GM12878 (cell line): ENCODE measurements around the gene ADSL. TPM values are rescaled to one million over a fixed set of nuclear protein-coding genes. Genes with fewer than 3 reads are reported as not detected.

Experiments
- BRCA1 ChIP-seq: IDR thresholded peaks from 2 replicates; pipeline ENCODE4 v1.6.1; 2011; ENCODE audit warnings: low read depth, low read length, improper control_type of control experiment
- CEBPB ChIP-seq, 2 experiments: fragments of 150-350 bp in 1 of 2; IDR thresholded peaks; 2 replicates each; pipeline ENCODE4 v1.6.1; 2012 to 2014; ENCODE audit warnings: low read depth in 2 of 2, low read length in 2 of 2, borderline replicate concordance in 1 of 2, inconsistent platforms in 1 of 2
- CUX1 ChIP-seq: IDR thresholded peaks from 2 replicates; pipeline ENCODE4 v1.6.1; 2012; ENCODE audit warnings: improper control_type of control experiment, low read depth, low read length; ENCODE audit not compliant: insufficient replicate concordance
- GATAD2B ChIP-seq: fragments of 450-650 bp; conservative IDR thresholded peaks from 2 replicates; pipeline ENCODE4 v1.6.1; 2017; ENCODE audit warnings: low read depth, mild to moderate bottlenecking, moderate library complexity
- HDAC6 ChIP-seq: fragments of 200-600 bp; sonication (generic); IDR thresholded peaks from one replicate; pipeline ENCODE4 v1.8.0; 2017; ENCODE audit warnings: antibody characterized with exemption; ENCODE audit not compliant: unreplicated experiment
- MLLT1 ChIP-seq: fragments of 450-650 bp; IDR thresholded peaks from 2 replicates; pipeline ENCODE4 v1.6.1; 2016; ENCODE audit warnings: mild to moderate bottlenecking
- NKRF ChIP-seq: fragments of 450-650 bp; conservative IDR thresholded peaks from 2 replicates; pipeline ENCODE4 v1.6.1; 2017; ENCODE audit warnings: mild to moderate bottlenecking, moderate library complexity
- NR2C2 ChIP-seq: IDR thresholded peaks from 2 replicates; pipeline ENCODE4 v1.6.1; 2011; ENCODE audit warnings: borderline replicate concordance, low read depth; ENCODE audit not compliant: control insufficient read depth, insufficient read length
- PBX3 ChIP-seq: IDR thresholded peaks from 2 replicates; pipeline ENCODE4 v1.6.1; 2011; ENCODE audit warnings: mild to moderate bottlenecking, low read depth, low read length, moderate library complexity; ENCODE audit not compliant: insufficient replicate concordance
- SIX5 ChIP-seq: IDR thresholded peaks from 2 replicates; pipeline ENCODE4 v1.6.1; 2011; ENCODE audit warnings: mild to moderate bottlenecking, low read depth, low read length, moderate library complexity; ENCODE audit not compliant: severe bottlenecking
- SKIL ChIP-seq: fragments of 450-650 bp; IDR thresholded peaks from 2 replicates; pipeline ENCODE4 v1.6.1; 2017; ENCODE audit warnings: mild to moderate bottlenecking, low read depth, inconsistent platforms; ENCODE audit not compliant: poor library complexity, severe bottlenecking
- SMAD5 ChIP-seq: IDR thresholded peaks from 2 replicates; pipeline ENCODE4 v1.6.1; 2016; ENCODE audit warnings: antibody characterized with exemption, low read depth
- SP1 ChIP-seq: IDR thresholded peaks from one replicate; pipeline ENCODE4 v1.6.1; 2011; ENCODE audit warnings: low read depth, low read length
- ZBED1 ChIP-seq: IDR thresholded peaks from 2 replicates; pipeline ENCODE4 v1.6.1; 2016; ENCODE audit warnings: borderline replicate concordance
- ZNF217 ChIP-seq: fragments of 450-650 bp; IDR thresholded peaks from 2 replicates; pipeline ENCODE4 v1.6.1; 2017; ENCODE audit warnings: antibody characterized with exemption, mild to moderate bottlenecking
- ZNF622 ChIP-seq: fragments of 450-650 bp; IDR thresholded peaks from 2 replicates; pipeline ENCODE4 v1.6.1; 2017; ENCODE audit warnings: mild to moderate bottlenecking, inconsistent platforms
- polyA plus RNA-seq, 11 experiments: library from polyadenylated mRNA; depleted of rRNA in 4 of 11; unstranded in 6 of 11; stranded (reverse) in 5 of 11; fragments of >200 nt; fragmentation: Nextera tagmentation in 4 of 11; fragmentation: Illumina TruSeq in 1 of 11; extraction: Ambion mirVana in 4 of 11; extraction: Trizol in 1 of 11; gene quantifications; 1 replicate in 1 of 11; 2 replicates in 10 of 11; pipeline versions ENCODE4 v1.2.1 to v1.2.3, GENCODE V29; 2011 to 2016; ENCODE audit warnings: inconsistent platforms in 2 of 11, missing spikeins in 2 of 11, low read depth in 1 of 11
- total RNA-seq, 4 experiments: library from RNA; depleted of rRNA in 3 of 4; stranded (reverse); fragments of >200 nt in 3 of 4; fragmentation: Illumina TruSeq in 1 of 4; extraction: Trizol in 1 of 4; gene quantifications; 2 replicates each; pipeline versions ENCODE4 v1.2.1 to v1.2.3, GENCODE V29; 2013 to 2021

The ADSL gene
- total and polyA plus RNA-seq, 10 of the 15 experiments (the other 5 are each of a cell fraction or from before 2014, with no cell fraction given) = 126 to 313 (median 143) TPM

GRCh38 chr22:40346185-40347118, at the start of gene ADSL (continued):
- TF ChIP-seq HDAC6 (no peak), ZNF217 (no peak), GATAD2B (peak; percentile 72), NKRF (peak; percentile 92), CUX1 (no peak), SMAD5 (peak; percentile 94), SIX5 (peak; percentile 28), NR2C2 (no peak), BRCA1 (no peak), ZBED1 (peak; percentile 65), SKIL (no peak), SP1 (no peak), CEBPB (IDR thresholded peaks at IDR 0.05; ENCODE audit: borderline replicate concordance in 1 of 2, low read depth in 2 of 2, low read length in 2 of 2) (no peak), MLLT1 (peak; percentile 98), ZNF622 (no peak), PBX3 (peak; percentile 66)
